ENCODE measurements around the gene EGLN2.

Gene EGLN2

DNA sequence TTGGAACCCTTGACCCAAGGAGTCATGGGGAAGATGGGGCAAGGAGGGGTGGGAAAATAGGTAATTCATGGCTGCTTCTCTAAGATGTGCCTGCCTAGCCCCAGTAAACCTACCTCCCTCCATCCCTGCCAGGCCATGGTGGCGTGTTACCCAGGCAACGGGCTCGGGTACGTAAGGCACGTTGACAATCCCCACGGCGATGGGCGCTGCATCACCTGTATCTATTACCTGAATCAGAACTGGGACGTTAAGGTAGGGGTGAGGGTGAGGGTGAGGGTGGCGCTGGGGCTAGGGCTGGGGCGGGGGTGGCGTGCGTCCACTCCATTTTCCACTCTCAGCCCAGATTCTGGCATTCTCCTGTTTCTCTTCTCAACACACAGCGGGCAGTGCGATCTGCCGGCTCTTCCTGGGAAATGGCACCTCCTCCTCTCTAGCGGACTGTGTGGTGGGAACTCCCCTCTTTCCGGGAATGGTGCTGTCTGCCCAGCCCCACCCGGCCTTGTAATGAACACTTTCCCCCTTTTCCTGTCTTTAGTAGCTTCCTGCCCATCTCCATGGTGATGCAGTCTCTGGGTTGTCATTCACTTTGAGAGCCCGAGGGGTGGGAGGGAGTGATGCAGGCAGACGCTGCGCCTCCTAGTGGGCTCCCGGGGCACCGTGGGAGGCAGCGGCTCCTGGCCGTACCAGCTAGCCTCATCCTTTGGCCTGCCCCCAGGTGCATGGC is 7.6 kb downstream of the EGLN2 start (continued):
- TF ChIP-seq, protein P1, sequence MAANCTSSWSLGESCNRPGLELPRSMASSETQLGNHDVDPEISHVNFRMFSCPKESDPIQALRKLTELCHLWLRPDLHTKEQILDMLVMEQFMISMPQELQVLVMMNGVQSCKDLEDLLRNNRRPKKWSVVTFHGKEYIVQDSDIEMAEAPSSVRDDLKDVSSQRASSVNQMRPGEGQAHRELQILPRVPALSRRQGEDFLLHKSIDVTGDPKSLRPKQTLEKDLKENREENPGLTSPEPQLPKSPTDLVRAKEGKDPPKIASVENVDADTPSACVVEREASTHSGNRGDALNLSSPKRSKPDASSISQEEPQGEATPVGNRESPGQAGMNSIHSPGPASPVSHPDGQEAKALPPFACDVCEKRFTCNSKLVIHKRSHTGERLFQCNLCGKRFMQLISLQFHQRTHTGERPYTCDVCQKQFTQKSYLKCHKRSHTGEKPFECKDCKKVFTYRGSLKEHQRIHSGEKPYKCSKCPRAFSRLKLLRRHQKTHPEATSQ (tag by site-specific recombination; IDR thresholded peaks at IDR 0.05) = no peak
- TF ChIP-seq SP2 (tag by site-specific recombination; IDR thresholded peaks at IDR 0.05) (peak; percentile 85), ZNF837 (tag by site-specific recombination; IDR thresholded peaks at IDR 0.05) (no peak), ZNF544 (tag by site-specific recombination; IDR thresholded peaks at IDR 0.05) (no peak), WT1 (tag by site-specific recombination; IDR thresholded peaks at IDR 0.05) (peak; percentile 67), ZNF426 (tag by site-specific recombination; IDR thresholded peaks at IDR 0.05) (no peak), ZNF548 (tag by site-specific recombination; IDR thresholded peaks at IDR 0.05) (no peak), ZNF747 (tag by site-specific recombination; IDR thresholded peaks at IDR 0.05) (no peak), KLF8 (tag by site-specific recombination; IDR thresholded peaks at IDR 0.05) (peak; percentile 92), ZNF555 (tag by site-specific recombination; conservative IDR thresholded peaks at IDR 0.05) (no peak), ZNF10 (tag by site-specific recombination; IDR thresholded peaks at IDR 0.05) (no peak), ZFP37 (tag by site-specific recombination; IDR thresholded peaks at IDR 0.05) (peak; percentile 42; the same call in 1 of the 2 replicates), ZNF561 (tag by site-specific recombination; IDR thresholded peaks at IDR 0.05; ENCODE audit: borderline replicate concordance) (peak; percentile 92; the same call in 1 of the 2 replicates), ZSCAN23 (tag by site-specific recombination; IDR thresholded peaks at IDR 0.05) (peak; percentile 99), ZNF341 (tag by site-specific recombination; IDR thresholded peaks at IDR 0.05; ENCODE audit: low read depth) (peak; percentile 99), ZNF843 (tag by site-specific recombination; IDR thresholded peaks at IDR 0.05) (peak; percentile 69), ZNF571 (tag by site-specific recombination; IDR thresholded peaks at IDR 0.05) (no peak), ZNF292 (tag by site-specific recombination; IDR thresholded peaks at IDR 0.05; ENCODE audit: borderline replicate concordance, low read depth) (no peak), SALL2 (tag by site-specific recombination; IDR thresholded peaks at IDR 0.05; ENCODE audit: borderline replicate concordance) (no peak), RBAK (tag by site-specific recombination; IDR thresholded peaks at IDR 0.05) (no peak), ZNF302 (tag by site-specific recombination; IDR thresholded peaks at IDR 0.05; ENCODE audit: low read depth) (no peak), ZNF600 (tag by site-specific recombination; IDR thresholded peaks at IDR 0.05) (peak; percentile 93)
- TF ChIP-seq, protein P2, sequence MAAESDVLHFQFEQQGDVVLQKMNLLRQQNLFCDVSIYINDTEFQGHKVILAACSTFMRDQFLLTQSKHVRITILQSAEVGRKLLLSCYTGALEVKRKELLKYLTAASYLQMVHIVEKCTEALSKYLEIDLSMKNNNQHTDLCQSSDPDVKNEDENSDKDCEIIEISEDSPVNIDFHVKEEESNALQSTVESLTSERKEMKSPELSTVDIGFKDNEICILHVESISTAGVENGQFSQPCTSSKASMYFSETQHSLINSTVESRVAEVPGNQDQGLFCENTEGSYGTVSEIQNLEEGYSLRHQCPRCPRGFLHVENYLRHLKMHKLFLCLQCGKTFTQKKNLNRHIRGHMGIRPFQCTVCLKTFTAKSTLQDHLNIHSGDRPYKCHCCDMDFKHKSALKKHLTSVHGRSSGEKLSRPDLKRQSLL (tag by site-specific recombination; IDR thresholded peaks at IDR 0.05) = no peak
- TF ChIP-seq, protein P3, sequence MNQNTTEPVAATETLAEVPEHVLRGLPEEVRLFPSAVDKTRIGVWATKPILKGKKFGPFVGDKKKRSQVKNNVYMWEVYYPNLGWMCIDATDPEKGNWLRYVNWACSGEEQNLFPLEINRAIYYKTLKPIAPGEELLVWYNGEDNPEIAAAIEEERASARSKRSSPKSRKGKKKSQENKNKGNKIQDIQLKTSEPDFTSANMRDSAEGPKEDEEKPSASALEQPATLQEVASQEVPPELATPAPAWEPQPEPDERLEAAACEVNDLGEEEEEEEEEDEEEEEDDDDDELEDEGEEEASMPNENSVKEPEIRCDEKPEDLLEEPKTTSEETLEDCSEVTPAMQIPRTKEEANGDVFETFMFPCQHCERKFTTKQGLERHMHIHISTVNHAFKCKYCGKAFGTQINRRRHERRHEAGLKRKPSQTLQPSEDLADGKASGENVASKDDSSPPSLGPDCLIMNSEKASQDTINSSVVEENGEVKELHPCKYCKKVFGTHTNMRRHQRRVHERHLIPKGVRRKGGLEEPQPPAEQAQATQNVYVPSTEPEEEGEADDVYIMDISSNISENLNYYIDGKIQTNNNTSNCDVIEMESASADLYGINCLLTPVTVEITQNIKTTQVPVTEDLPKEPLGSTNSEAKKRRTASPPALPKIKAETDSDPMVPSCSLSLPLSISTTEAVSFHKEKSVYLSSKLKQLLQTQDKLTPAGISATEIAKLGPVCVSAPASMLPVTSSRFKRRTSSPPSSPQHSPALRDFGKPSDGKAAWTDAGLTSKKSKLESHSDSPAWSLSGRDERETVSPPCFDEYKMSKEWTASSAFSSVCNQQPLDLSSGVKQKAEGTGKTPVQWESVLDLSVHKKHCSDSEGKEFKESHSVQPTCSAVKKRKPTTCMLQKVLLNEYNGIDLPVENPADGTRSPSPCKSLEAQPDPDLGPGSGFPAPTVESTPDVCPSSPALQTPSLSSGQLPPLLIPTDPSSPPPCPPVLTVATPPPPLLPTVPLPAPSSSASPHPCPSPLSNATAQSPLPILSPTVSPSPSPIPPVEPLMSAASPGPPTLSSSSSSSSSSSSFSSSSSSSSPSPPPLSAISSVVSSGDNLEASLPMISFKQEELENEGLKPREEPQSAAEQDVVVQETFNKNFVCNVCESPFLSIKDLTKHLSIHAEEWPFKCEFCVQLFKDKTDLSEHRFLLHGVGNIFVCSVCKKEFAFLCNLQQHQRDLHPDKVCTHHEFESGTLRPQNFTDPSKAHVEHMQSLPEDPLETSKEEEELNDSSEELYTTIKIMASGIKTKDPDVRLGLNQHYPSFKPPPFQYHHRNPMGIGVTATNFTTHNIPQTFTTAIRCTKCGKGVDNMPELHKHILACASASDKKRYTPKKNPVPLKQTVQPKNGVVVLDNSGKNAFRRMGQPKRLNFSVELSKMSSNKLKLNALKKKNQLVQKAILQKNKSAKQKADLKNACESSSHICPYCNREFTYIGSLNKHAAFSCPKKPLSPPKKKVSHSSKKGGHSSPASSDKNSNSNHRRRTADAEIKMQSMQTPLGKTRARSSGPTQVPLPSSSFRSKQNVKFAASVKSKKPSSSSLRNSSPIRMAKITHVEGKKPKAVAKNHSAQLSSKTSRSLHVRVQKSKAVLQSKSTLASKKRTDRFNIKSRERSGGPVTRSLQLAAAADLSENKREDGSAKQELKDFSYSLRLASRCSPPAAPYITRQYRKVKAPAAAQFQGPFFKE (tag by site-specific recombination; IDR thresholded peaks at IDR 0.05; ENCODE audit: borderline replicate concordance) = 0 out of 2 replicates have a peak, but pooled peaks have one; percentile 56
- TF ChIP-seq, protein P4, sequence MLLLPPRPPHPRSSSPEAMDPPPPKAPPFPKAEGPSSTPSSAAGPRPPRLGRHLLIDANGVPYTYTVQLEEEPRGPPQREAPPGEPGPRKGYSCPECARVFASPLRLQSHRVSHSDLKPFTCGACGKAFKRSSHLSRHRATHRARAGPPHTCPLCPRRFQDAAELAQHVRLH (tag by site-specific recombination; IDR thresholded peaks at IDR 0.05) = peak; percentile 35
- TF ChIP-seq, protein P5, sequence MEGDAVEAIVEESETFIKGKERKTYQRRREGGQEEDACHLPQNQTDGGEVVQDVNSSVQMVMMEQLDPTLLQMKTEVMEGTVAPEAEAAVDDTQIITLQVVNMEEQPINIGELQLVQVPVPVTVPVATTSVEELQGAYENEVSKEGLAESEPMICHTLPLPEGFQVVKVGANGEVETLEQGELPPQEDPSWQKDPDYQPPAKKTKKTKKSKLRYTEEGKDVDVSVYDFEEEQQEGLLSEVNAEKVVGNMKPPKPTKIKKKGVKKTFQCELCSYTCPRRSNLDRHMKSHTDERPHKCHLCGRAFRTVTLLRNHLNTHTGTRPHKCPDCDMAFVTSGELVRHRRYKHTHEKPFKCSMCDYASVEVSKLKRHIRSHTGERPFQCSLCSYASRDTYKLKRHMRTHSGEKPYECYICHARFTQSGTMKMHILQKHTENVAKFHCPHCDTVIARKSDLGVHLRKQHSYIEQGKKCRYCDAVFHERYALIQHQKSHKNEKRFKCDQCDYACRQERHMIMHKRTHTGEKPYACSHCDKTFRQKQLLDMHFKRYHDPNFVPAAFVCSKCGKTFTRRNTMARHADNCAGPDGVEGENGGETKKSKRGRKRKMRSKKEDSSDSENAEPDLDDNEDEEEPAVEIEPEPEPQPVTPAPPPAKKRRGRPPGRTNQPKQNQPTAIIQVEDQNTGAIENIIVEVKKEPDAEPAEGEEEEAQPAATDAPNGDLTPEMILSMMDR (tag by site-specific recombination; IDR thresholded peaks at IDR 0.05) = peak; percentile 97
- TF ChIP-seq, protein P6, sequence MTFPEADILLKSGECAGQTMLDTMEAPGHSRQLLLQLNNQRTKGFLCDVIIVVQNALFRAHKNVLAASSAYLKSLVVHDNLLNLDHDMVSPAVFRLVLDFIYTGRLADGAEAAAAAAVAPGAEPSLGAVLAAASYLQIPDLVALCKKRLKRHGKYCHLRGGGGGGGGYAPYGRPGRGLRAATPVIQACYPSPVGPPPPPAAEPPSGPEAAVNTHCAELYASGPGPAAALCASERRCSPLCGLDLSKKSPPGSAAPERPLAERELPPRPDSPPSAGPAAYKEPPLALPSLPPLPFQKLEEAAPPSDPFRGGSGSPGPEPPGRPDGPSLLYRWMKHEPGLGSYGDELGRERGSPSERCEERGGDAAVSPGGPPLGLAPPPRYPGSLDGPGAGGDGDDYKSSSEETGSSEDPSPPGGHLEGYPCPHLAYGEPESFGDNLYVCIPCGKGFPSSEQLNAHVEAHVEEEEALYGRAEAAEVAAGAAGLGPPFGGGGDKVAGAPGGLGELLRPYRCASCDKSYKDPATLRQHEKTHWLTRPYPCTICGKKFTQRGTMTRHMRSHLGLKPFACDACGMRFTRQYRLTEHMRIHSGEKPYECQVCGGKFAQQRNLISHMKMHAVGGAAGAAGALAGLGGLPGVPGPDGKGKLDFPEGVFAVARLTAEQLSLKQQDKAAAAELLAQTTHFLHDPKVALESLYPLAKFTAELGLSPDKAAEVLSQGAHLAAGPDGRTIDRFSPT (tag by site-specific recombination; IDR thresholded peaks at IDR 0.05) = peak; percentile 43; the same call in 1 of the 2 replicates
